ENCODE data around the gene CDC42EP4. TPM values are rescaled to one million over a fixed set of nuclear protein-coding genes. Genes with fewer than 3 reads are reported as not detected.

Gene CDC42EP4
- total and polyA plus RNA-seq, 9 of the 15 experiments (the other 6 are each of a cell fraction or from before 2014, with no cell fraction given): 0.65 to 20.8 (median 12.3) TPM

DNA sequence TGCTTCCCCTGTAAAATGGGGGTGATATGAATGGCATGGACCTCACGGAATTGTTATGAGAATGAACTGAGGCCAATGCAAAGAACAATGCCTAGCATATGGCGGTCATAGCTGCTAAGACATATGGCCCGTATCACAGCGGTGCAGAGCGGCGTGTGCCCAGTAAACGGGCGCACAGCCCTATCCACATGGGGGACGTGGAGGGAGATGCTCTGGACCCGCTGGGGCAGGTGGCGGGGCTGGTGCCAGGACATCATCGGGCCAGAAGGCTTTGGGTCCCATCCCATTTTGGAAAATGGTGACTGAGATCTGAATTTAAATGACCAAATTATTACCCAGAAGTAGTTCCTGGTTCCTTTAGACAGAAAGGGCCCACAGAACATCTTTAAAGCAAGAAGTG, 31.6 kb downstream of the CDC42EP4 start:
- no peak for DNase-seq (ENCODE audit: extremely low read depth in 1 of 4, low spot score in 3 of 4)
- no TSS peak for BruUV-seq (replicated peaks)
- WGBS (ENCODE audit: insufficient coverage, low coverage, missing lambda C conversion rate): 84% methylated on average over 11 of the region's 12 CpGs
- ChIA-PET POLR2A (interaction anchor here (1.1 to 1.9 kb wide), 2 partner anchors 11 to 13 kb away, joined by 3 to 6 read pairs; no protein-coding TSS in a partner anchor), CTCF (ENCODE audit: low intra/inter-chr PET ratio) (interaction anchor here (0.5 kb wide), 1 partner anchor 80 kb away, joined by 3 read pairs; no protein-coding TSS in a partner anchor)
- no peak overlapping the region for H2AFZ ChIP-seq (ENCODE audit: low read depth, low read length)
- H4K20me1 ChIP-seq (replicated peaks; ENCODE audit: control insufficient read depth, insufficient read depth, low read length): no peaks in the 10 kb centered on the region; the same call in 1 of the 2 replicates
- H3K36me3 ChIP-seq (ENCODE audit: control insufficient read depth, insufficient read depth, low read length): peaks cover 9% of the 10 kb centered on the region; the same call in 1 of the 3 replicates
- H3K27ac ChIP-seq (ENCODE audit: extremely low read depth, low read depth, low read length): no peak overlapping the region
- H3K79me2 ChIP-seq (ENCODE audit: control insufficient read depth, insufficient read depth, low read length): no peaks in the 10 kb centered on the region
- no peaks in the 10 kb centered on the region for H3K9me1 ChIP-seq (ENCODE audit: control insufficient read depth, insufficient read depth, low read length)
- ATAC-seq: no peak
- intact Hi-C loops (cut with micrococcal nuclease): no loop called here
- H3K4me2 ChIP-seq (ENCODE audit: insufficient read depth, low read length): no peak overlapping the region
- peaks cover 0 to 16% of the 10 kb centered on the region in 2 experiments; a peak in 3 of 5 replicates for H3K4me1 ChIP-seq (replicated peaks in 1 of 2; ENCODE audit: control insufficient read depth in 2 of 2, insufficient read depth in 2 of 2, low read length in 2 of 2)
- H3K9me3 ChIP-seq (replicated peaks; ENCODE audit: control insufficient read depth, insufficient read depth, low read depth, low read length): no peaks in the 10 kb centered on the region
- no peaks in the 10 kb centered on the region; a peak in 2 of 5 replicates for H3K27me3 ChIP-seq (ENCODE audit: control insufficient read depth in 2 of 2, insufficient read depth in 2 of 2, low read length in 2 of 2)
- FAIRE-seq: no peak
- in situ Hi-C loops (cut with MboI): no loop called here
- TF ChIP-seq ZNF184 (CRISPR knock-in tag; IDR thresholded peaks at IDR 0.05) (no peak), MXD1 (CRISPR knock-in tag; IDR thresholded peaks at IDR 0.05; ENCODE audit: borderline replicate concordance, poor library complexity, severe bottlenecking) (no peak), MYC (IDR thresholded peaks at IDR 0.05; ENCODE audit: low read depth, low read length) (no peak), MYC (CRISPR knock-in tag; IDR thresholded peaks at IDR 0.05; ENCODE audit: borderline replicate concordance, low read depth) (no peak)
- H3K9ac ChIP-seq (ENCODE audit: insufficient read depth in 1 of 2, low read depth in 2 of 2, low read length in 2 of 2): no peak overlapping the region; a peak in 1 of 4 replicates
- no peak overlapping the region for H3K4me3 ChIP-seq

- peaks cover 0 to 11% of the 10 kb centered on the region in 2 experiments; a peak in 3 of 5 replicates for H3K4me1 ChIP-seq (replicated peaks in 1 of 2; ENCODE audit: control insufficient read depth in 2 of 2, insufficient read depth in 2 of 2, low read length in 2 of 2)
- ChIA-PET POLR2A (interaction anchor here (1.1 kb wide), 1 partner anchor 13 kb away, joined by 3 read pairs; no protein-coding TSS in a partner anchor), CTCF (ENCODE audit: low intra/inter-chr PET ratio) (interaction anchor here (0.5 kb wide), 1 partner anchor 80 kb away, joined by 3 read pairs; no protein-coding TSS in a partner anchor)
- no peak overlapping the region for H2AFZ ChIP-seq (ENCODE audit: low read depth, low read length)
- FAIRE-seq: no peak
- intact Hi-C loops (cut with micrococcal nuclease) (no loop called here), in situ Hi-C loops (cut with MboI) (no loop called here)
- H3K27ac ChIP-seq (ENCODE audit: extremely low read depth, low read depth, low read length): no peak overlapping the region
- peaks cover 0 to 1% of the 10 kb centered on the region in 2 experiments; a peak in 2 of 5 replicates for H3K27me3 ChIP-seq (ENCODE audit: control insufficient read depth in 2 of 2, insufficient read depth in 2 of 2, low read length in 2 of 2)
- peaks cover 5% of the 10 kb centered on the region; the same call in 1 of the 3 replicates for H3K36me3 ChIP-seq (ENCODE audit: control insufficient read depth, insufficient read depth, low read length)
- H3K9me1 ChIP-seq (ENCODE audit: control insufficient read depth, insufficient read depth, low read length): no peaks in the 10 kb centered on the region
- no peak overlapping the region; a peak in 1 of 4 replicates for H3K9ac ChIP-seq (ENCODE audit: insufficient read depth in 1 of 2, low read depth in 2 of 2, low read length in 2 of 2)
- no TSS peak for BruUV-seq (replicated peaks)
- 43% methylated on average over 7 of the region's 7 CpGs for WGBS (ENCODE audit: insufficient coverage, low coverage, missing lambda C conversion rate)
- H3K9me3 ChIP-seq (replicated peaks; ENCODE audit: control insufficient read depth, insufficient read depth, low read depth, low read length): no peaks in the 10 kb centered on the region
- no peaks in the 10 kb centered on the region for H3K79me2 ChIP-seq (ENCODE audit: control insufficient read depth, insufficient read depth, low read length)
- no peak overlapping the region for H3K4me3 ChIP-seq
- DNase-seq (ENCODE audit: extremely low read depth in 1 of 4, low spot score in 3 of 4): no peak
- no peaks in the 10 kb centered on the region for H4K20me1 ChIP-seq (replicated peaks; ENCODE audit: control insufficient read depth, insufficient read depth, low read length)
- no peak for ATAC-seq
- no peak overlapping the region for H3K4me2 ChIP-seq (ENCODE audit: insufficient read depth, low read length)
- TF ChIP-seq RBM14 (IDR thresholded peaks at IDR 0.05; ENCODE audit: borderline replicate concordance, insufficient read depth, low read depth, low read length) (no peak), KLF6 (CRISPR knock-in tag; IDR thresholded peaks at IDR 0.05; ENCODE audit: borderline replicate concordance) (no peak), ZC3H4 (CRISPR knock-in tag; IDR thresholded peaks at IDR 0.05; ENCODE audit: borderline replicate concordance) (no peak), TCFL5 (CRISPR knock-in tag; conservative IDR thresholded peaks at IDR 0.05) (no peak), SREBF1 (IDR thresholded peaks at IDR 0.05; ENCODE audit: borderline replicate concordance, low read depth, low read length) (no peak), PRDM10 (IDR thresholded peaks at IDR 0.05; ENCODE audit: partially characterized antibody) (no peak)
These were observed 32.1 kb downstream of the CDC42EP4 start for GRCh38 chr17:73279704-73280103.
